Stimulated activated CD8-positive, alpha-beta memory T cell treated with anti-CD3 and anti-CD28 coated beads, Interleukin-2, amount 100 ng/mL, for 48 hours (primary cell): ENCODE results near the gene APOBR.
"Not testable (repeated sequence)": the region's sequence is repeated elsewhere in the genome, so short reads cannot be mapped to it uniquely, and the experiment has no call there.

Source experiments
- DNase-seq, 2 donors: peaks; one replicate each; pipeline ENCODE4 v3.0.0-alpha.2; 2020; ENCODE audit warnings: low read depth in 2 of 2

The APOBR gene, protein sequence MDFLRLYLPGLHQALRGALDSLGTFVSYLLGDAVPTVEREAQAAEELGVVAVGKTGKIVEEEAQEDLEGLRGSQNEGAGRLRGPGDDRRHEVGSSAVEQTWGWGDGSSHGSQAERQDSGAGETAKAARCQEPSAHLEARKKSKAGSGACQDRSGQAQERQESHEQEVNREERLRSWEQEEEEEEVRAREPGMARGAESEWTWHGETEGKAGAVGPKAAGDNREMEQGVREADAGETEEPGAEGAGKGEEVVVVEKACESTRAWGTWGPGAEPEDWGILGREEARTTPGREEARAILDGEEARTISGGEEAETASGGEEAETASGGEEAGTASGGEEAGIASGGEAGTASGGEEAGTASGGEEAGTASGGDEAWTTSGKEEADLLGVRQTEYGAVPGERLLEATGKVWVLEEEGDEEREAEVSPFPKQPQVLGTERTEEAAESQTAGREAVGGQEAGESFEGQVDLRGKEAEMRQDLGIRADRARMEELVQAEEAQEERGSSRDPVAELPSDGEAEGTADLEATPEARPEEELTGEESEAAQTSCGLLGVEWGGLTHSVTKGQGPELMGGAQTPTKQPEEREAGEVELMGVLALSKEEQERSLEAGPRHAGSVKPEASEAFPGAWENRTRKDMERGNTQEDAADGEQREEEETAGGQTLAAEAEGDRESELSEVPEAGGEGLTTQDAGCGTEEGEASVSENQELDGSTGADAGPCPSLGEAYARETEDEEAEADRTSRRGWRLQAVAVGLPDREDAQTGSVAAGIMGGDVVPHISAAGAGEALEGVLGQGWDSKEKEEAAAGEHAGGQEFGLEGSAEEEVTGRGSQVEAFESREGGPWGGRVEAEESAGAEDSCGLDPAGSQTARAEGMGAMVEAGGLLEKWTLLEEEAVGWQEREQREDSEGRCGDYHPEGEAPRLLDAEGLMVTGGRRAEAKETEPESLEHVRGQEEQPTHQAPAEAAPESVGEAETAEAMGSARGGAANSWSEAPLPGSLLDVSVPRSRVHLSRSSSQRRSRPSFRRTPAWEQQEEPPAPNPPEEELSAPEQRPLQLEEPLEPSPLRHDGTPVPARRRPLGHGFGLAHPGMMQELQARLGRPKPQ

DNA sequence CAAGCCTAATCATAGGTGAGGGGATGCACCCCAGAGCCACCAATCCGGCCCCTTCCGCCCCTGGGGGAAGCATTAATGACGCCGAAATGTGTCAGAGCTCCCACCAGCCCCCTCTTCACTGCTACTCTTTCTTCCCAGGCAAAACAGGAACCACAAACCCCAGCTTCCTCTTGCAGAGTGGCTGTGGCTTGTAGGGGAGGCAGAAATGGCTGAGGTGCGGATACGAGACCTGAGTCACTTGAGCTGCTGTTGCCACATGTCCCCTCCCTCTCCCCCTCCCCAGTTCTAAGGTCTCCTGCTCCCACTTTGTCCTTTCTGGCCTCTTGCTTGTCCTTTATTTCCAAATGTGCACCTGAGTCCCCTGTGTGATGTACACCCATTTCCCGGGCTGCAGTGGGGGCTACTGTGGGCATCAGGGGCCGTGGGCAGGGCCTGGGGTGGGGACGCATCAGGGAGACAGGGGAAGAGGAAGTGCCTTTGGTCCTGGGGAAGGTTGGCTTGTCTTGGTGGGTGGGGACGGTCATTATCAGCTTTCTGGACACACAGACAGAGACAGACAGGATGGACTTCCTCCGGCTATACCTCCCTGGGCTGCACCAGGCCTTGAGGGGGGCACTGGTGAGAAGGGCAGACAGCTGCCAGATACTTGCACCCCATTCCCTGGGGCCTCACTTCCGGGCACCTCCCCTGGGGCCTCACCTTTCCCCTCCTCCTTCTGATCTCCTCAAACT is at the start of gene APOBR:
Gene APOBR (plus strand): TSS at position 523 of the 731 bp plus-strand sequence. CDS start 39 bp downstream, at position 562.
- DNase-seq: peak; percentile 73 to 75

DNA sequence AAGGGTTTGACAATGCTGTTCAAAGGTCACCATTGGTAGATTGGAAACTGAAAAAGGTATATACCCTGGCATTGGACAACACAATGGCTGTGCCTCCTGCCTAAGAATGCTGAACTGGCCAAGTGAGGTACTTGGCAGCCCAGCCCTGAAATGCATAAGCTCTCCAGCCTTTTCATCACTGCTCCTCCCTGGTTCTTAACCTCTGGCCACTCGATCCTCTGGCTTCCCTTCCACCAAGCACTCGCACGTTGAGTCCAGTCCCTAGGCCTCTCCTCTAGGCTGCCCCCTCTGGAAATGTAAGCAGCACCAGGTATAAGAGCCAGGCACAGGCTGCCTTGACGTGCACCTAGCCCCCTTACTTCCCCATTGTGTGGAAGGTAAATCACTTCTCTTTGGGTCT is 48.1 kb upstream of the APOBR start:
- DNase-seq: not testable (repeated sequence)

DNA sequence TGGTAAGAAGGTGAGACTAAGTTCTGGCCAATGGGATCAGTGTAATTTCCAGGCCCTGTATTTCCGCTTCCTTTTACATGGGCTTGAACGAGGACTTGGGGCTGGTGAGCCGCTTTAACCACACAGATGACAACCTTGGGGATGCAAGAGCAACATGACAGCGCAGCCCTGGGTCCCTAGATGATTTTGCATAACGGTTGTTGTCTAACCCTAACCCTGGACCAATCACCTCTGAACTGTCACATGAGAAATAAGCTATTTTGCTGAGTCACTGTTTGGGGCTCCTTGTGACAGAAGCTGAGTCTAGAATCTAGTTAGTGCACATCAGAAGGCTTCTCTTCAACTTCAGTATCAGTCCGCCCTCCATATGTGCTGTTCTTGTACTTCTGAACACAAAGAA is 47.4 kb upstream of the APOBR start:
- DNase-seq: not testable (repeated sequence)

DNA sequence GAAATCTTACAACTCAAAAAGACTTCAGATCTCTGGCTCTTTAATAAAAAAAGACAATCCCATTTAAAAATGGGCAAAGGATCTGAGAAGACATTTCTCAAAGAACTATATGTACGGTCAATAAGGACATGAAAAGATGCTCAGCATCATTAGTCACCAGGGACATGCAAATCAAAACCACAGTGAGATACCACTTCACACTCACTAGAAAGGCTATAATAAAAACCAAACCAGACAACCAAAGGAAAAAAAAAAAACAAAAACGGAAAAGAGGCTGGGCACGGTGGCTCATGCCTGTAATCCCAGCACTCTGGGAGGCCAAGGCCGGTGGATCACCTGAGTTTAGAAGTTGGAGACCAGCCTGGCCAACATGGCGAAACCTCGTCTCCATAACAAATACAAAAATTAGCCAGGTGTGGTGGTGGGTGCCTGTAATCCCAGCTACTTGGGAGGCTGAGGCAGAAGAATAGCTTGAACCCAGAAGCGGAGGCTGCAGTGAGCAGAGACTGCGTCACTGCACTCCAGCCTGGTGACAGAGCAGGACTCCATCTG is 20.7 kb upstream of the APOBR start:
- no peak for DNase-seq

DNA sequence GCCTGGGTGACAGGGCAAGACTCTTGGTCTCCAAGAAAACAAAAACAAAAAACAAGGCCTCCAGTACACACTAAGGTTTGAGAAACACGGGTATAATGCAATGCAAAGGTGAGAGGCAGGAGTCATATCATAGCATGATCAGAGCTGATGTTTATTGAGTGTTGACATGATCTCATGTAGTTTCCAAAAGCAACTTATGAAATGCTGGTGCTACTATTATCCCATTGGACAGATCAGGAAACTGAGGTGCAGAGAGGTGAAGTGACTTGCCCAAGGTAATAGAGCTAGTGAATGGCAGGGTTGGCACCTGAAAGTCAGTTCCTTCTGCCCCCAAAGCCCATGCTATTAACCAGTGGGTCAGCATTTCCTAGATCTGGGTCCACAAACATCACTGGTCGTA is 19.2 kb upstream of the APOBR start:
- no peak for DNase-seq

DNA sequence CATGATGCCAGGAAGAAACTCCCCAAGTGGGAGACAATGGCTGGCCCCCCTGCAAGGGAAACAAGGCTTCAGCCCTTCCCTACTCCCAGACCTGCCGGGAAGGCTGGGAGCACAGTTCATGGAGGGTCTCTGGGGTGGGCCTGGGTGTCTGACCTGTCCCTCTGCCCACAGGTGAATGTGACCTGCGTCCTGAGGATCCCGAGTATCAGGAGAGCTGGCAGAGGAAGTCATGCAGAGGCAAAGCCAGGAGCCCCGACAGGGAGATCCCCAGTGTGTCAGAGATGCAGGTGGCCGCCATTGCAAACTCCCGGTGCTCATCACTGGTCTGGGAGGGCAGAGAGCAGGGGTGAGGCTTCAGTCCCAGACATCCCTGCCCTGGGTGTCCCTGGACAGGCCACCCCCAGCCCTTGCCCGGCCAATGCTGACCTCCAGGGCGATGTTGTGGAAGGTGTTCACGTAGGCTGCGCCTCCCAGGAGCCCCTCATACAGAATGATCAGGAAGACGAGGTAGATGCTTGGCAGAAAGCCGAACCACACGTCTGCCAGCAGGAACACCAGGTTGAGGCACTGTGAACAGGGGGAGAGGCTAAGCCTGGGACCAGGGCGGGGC is 17.0 kb upstream of the APOBR start:
- DNase-seq: no peak

DNA sequence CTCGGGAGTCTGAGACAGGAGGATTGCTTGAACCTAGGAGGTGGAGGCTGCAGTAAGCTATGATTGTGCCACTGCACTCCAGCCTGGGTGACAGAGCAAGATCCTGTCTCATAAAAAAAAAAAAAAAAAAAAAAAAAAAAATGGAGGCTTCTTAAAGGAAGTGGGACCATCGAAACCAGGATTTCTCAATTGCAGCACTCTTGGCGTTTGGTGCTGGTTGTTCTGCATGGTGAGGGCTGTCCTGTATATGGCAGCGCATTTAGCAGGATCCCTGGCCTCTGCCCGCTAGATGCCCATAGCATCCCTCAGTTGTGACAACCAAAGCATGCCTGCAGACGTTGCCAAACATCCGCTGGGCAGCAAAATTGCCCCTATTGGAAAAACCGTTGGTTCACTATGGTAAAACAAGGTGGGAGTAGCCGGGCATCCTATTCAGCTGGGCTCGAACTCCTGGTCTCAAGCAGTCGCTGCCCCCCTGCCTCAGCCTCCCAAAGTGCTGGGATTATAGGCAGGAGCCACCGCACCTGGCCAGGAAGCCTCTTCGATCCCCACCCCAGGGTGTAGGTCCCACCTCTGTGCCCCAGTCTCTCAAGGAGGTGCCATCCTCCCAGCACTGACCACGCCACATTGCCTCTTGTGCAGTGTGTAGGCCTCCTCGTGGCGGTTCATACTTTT is 15.8 kb upstream of the APOBR start:
- DNase-seq: no peak

DNA sequence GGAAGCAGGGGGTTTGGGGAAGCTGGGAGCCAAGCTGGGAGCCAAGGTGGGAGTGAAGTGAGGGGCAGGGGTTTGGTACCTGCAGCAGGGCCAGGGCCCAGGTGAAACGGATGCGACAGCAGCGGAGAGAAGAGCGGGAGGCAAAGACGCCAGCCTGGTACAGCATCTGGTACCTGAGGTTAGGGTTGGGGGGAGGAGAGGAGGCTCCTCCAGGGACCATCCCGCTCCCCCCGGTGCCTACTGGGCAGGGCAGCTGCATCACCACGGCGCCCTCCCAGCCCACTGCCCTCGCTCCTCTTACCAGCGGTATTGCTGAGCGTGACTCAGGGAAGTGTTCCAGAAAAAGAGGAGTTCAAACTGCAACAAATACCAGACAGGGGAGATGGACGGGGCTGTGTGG is 12.4 kb upstream of the APOBR start:
- DNase-seq: no peak

DNA sequence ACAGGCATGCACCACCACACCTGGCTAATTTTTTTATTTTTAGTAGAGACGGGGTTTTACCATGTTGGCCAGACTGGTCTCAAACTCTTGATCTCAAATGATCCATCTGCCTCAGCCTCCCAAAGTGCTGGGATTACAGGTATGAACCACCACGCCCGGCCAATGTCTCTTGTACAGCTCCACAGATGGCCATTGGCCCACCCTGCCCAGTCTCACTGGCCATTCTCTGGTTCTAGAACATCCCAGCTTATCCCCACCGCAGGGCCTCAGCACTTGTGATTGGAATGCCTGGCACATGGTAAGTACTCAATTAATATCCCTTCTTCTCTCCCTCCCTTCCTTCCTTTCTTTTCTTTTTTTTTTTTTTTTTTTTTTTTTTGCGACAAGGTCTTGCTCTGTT is 11.1 kb upstream of the APOBR start:
- not testable (repeated sequence) for DNase-seq

DNA sequence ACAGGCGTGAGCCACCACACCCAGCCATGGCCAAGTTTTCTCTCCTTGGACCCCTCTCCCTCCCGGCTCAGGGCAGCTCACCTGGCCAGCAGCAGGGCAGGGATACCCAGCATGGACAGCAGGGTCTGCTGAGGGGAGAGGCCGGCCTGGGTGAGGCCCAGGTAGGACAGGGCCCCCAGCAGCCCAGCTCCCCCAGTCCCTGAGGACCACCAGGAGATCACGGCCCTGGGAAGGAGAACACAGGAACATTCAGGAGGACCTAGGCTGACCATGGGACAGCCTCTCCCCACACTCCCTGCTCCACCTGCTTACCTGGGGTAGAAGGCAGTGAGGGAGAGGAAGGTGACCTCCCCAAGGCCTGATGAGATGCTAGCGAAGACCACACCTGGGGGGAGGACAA is 8.2 kb upstream of the APOBR start:
- no peak for DNase-seq

DNA sequence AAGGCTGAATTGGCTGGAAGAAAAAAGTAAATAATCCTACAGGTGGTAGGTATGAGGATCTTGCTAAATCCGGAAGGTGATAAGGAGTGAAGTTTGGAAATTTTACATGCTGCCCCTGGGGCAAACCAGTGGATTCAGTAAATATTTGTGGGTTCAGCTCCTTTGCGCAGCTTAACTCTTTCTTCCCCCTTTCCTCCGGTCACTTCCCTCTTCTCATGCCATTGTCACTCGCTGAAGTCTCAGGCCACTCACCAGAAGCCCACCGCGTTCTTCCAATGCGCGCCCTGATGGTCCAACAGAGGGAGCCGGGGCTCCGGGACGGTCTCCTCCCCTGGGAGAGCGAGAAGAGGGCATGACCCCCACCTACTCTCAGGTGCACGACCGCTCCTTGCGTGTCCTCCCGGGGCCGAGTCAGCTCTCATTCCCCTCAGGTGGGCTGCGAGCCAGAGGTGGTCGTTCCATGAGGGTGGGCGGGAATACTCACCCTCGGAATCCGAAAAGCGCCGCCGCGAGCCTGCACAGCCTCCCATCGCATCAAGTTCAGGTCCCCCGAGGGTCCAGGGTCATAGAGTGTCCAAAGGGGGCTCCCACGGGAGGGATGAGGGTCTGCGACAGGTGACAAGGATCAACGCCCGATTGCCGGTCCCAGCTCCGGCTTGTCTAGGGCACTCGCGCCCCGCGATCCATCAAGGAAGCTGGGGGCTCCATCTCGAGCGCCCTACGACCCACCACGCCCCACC is 3.0 kb upstream of the APOBR start:
- DNase-seq: no peak

DNA sequence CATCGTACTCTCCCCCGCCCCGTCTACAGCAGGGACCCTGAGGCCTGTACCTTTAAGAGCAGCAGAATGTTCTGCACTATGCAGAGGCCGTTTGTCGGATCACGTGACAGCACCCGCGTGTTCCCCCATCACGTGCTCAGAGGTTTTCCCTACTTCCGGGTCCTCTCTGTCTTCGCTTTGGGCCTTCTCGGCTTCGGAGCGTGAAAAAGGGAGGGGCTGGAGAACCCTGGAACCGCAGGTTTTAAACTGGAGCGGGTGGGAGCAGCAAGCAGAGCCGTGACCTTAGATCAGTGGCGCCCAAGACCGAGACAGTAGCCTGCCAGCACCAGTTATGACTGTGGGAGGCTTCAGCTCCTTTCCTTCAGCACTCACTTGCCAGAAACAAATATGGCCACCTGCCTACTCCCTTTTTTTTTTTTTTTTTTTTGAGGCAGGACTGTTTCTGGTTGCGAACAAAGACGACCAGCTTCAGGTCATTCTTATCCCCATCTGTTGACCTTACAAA is 2.4 kb upstream of the APOBR start, which contains the start of gene CLN3:
Gene CLN3 (minus strand): TSS at position 105 of the 505 bp plus-strand sequence. CDS start 315 bp downstream, outside the sequence.
- DNase-seq: peak; percentile 68 to 80

DNA sequence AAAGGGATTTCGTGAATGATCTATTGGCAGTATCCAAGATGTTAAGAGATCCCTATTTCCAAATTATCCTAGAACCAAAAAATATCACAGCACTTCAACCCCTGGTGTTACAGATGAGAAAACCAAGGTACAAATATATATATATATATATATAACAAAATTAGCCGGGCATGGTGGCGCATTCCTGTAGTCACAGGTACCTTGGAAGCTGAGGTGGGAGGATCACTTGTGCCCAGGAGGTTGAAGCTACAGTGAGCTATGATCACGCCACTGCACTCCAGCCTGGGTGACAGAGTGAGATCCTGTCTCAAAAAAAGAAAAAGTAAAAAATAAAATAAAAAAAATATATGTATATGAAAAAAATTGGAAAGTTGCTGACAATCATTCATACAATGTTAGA is 1.9 kb upstream of the APOBR start:
- no peak for DNase-seq

DNA sequence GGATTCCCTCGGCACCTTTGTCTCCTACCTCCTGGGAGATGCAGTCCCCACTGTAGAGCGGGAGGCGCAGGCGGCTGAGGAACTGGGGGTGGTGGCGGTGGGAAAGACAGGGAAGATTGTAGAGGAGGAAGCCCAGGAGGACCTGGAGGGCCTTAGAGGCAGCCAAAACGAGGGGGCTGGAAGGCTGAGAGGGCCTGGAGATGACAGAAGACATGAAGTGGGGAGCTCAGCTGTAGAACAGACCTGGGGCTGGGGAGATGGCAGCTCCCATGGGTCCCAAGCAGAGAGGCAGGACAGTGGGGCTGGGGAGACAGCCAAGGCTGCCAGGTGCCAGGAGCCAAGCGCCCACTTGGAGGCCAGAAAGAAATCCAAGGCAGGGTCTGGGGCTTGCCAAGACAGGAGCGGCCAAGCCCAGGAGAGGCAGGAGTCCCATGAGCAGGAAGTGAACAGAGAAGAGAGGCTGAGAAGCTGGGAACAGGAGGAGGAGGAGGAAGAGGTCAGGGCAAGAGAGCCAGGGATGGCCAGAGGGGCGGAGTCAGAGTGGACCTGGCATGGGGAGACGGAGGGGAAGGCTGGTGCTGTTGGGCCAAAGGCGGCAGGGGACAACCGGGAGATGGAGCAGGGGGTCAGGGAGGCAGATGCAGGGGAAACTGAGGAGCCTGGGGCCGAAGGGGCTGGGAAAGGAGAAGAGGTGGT is 803 bp downstream of the APOBR start:
- no peak for DNase-seq

DNA sequence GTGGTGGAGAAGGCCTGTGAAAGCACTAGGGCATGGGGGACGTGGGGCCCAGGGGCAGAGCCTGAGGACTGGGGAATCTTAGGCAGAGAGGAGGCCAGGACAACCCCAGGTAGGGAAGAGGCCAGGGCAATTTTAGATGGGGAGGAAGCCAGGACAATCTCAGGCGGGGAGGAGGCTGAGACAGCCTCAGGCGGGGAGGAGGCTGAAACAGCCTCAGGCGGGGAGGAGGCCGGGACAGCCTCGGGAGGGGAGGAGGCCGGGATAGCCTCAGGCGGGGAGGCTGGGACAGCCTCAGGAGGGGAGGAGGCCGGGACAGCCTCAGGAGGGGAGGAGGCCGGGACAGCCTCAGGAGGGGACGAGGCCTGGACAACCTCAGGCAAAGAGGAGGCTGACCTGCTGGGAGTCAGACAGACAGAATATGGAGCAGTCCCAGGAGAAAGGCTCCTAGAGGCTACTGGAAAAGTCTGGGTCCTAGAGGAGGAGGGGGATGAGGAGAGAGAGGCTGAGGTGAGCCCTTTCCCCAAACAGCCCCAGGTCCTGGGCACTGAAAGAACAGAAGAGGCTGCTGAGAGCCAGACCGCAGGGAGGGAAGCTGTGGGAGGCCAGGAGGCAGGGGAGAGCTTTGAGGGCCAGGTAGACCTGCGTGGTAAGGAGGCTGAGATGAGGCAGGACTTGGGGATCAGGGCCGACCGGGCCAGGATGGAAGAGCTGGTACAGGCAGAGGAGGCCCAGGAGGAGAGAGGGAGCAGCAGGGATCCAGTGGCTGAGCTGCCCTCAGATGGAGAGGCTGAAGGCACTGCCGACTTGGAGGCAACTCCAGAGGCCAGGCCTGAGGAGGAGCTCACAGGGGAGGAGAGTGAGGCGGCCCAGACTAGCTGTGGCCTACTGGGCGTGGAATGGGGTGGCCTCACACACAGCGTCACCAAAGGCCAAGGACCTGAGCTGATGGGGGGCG is 1.6 kb downstream of the APOBR start:
- no peak for DNase-seq

DNA sequence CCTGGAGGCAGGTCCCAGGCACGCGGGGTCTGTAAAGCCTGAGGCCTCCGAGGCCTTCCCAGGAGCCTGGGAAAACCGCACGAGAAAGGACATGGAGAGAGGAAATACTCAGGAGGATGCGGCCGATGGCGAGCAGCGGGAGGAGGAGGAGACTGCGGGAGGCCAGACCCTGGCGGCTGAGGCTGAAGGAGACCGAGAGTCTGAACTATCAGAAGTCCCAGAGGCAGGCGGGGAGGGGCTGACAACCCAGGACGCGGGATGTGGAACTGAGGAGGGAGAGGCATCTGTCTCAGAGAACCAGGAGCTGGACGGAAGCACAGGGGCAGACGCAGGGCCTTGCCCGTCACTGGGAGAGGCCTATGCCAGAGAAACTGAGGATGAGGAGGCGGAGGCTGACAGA is 2.4 kb downstream of the APOBR start:
- no peak for DNase-seq

DNA sequence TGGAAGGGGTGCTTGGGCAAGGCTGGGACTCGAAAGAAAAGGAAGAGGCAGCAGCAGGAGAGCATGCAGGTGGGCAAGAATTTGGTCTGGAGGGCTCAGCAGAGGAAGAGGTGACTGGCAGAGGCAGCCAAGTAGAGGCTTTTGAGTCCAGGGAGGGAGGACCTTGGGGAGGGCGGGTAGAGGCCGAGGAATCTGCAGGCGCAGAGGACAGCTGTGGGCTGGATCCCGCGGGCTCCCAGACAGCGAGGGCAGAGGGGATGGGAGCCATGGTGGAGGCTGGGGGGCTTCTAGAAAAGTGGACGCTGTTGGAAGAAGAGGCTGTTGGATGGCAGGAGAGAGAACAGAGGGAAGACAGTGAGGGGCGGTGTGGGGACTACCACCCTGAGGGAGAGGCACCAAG is 2.9 kb downstream of the APOBR start:
- DNase-seq: no peak
